ENCODE results near the gene ACSM2B.
"Not testable (repeated sequence)": the region's sequence is repeated elsewhere in the genome, so short reads cannot be mapped to it uniquely, and the experiment has no call there.

DNA sequence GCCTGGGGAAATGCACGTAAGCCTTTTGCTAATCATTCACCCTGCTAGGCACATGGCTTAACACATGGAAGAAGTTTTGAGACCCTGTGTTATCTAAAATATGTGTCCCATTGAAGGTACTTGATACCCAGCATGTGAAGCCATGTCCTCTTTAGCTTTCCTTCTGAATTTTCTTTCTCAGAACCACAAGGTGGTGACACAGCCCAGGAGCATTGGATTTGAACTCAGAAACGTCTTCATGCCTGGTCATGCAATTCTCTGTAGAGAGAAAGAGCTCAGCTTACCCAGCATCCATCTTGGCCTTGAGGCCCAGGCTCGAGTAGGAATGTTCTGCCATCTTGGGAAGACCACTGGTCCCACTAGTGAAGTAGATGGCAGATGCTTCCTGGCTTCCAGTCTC lies 22.7 kb downstream of the ACSM2B start:
- TF ChIP-seq, protein P1, sequence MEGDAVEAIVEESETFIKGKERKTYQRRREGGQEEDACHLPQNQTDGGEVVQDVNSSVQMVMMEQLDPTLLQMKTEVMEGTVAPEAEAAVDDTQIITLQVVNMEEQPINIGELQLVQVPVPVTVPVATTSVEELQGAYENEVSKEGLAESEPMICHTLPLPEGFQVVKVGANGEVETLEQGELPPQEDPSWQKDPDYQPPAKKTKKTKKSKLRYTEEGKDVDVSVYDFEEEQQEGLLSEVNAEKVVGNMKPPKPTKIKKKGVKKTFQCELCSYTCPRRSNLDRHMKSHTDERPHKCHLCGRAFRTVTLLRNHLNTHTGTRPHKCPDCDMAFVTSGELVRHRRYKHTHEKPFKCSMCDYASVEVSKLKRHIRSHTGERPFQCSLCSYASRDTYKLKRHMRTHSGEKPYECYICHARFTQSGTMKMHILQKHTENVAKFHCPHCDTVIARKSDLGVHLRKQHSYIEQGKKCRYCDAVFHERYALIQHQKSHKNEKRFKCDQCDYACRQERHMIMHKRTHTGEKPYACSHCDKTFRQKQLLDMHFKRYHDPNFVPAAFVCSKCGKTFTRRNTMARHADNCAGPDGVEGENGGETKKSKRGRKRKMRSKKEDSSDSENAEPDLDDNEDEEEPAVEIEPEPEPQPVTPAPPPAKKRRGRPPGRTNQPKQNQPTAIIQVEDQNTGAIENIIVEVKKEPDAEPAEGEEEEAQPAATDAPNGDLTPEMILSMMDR (IDR thresholded peaks at IDR 0.05) = not testable (repeated sequence)
- TF ChIP-seq POLR2A (IDR thresholded peaks at IDR 0.05) = not testable (repeated sequence)
